ENCODE measurements around the gene MED15.

Gene MED15

DNA sequence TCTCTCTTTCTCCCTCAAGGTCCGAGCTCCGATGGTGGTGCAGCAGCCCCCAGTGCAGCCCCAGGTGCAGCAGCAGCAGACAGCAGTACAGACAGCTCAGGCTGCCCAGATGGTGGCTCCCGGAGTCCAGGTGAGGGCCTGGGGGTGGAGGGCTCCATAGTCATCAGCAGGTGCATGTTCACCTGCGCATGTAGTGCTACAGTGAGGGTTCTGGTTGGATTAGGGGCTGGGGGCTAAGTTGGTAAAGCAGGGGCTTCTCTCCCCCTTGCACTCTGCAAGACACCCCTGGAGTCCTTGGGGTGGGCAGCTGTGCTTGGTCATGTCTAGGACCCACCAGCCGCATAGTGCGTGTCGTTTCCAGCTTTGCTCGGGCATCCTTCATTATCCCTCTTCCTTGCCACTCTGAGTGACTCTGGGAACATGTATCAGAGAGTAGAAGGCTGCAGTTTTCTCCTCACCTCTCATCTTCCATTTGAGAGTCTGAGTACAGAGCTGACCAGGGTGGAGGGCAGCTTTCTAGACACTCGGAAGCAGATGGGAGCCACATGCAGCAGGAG, 61.2 kb downstream of the MED15 start:
- Mint-ChIP-seq H3K27me3 (no peaks in the 10 kb centered on the region), H3K4me3 (peak overlapping the region; percentile 82), H3K27ac (ENCODE audit: low read depth) (peak overlapping the region; percentile 90), H3K9me3 (no peaks in the 10 kb centered on the region), H3K4me1 (peaks cover 87% of the 10 kb centered on the region), H3K36me3 (ENCODE audit: insufficient read depth) (peaks cover 75% of the 10 kb centered on the region)
- ATAC-seq (replicated peaks; ENCODE audit: extremely low read depth, poor library complexity, severe bottlenecking) (no peak), DNase-seq (ENCODE audit: low spot score in 2 of 2) (no peak)

DNA sequence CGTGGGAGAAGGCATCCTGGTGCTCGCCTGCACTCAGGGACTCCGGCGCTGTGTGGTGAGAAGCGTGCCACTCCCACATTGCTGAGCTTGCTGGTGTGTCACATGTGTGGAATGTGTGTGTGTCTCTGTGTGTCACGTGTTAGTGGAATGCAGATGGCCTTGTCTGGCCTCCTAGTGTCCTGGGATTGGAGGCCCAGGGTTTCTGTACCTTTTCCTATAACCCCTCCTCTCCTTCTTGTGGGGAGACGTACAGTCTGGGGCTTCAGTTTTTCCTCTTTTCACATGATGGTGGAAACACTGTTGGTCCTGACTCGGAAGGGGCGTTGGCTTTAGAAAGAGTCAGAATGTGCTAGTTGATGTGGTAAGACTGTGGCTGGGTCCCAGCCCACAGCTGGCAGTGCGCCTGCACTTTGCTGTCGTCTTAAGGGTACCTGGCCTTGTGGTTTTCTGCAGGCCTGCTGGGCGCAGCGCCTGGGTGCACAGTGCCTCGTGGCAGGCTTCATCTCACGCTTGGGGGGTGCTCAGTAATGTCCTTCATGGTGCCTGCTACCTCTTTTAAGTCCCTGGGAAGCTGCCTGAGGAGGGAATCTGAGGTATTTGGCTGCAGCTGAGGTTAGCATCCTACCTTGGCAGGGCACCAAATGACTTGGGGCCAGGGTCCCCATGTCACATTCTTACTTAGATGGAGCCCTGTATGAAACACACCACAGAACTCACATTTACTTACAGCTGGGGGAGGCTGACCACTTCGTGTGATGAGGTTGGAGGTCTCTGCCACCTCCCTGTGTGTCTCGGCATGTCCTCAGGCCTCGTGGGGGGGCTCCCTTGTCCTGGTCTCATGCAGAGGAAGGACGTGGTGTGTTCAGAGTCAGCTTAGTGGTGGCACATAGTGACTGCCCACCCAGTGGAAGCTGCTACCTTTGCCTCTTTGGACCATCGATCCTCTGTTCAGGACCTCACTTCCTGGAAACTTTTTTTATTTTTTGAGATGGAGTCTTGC, 61.9 kb downstream of the MED15 start:
- Mint-ChIP-seq H3K4me3 (peak overlapping the region; percentile 82), H3K36me3 (ENCODE audit: insufficient read depth) (peaks cover 76% of the 10 kb centered on the region)

DNA sequence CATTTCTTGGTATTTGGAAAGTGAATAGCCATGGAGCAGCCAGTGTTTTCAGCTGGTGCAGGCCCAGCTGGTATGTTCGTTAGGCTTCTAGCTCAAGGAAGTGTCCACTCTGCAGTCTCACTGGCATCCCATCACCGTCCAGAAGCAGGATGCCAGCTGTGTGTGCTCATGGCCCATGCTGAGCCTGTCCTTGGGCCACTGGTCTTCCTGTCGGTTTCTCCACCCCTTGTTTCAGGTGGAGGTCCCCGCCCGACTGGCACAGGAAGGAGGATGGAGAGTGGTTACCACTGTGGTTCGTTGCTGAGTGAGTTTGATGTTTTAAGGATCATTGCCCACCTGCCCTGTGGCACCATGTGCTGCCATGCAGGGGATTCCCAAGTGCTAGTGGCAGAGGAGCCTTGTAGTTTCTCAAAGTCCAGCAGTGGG, 63.7 kb downstream of the MED15 start:
- ATAC-seq (replicated peaks; ENCODE audit: extremely low read depth, poor library complexity, severe bottlenecking) = no peak
- Mint-ChIP-seq H3K9me3 (no peaks in the 10 kb centered on the region), H3K4me3 (peak overlapping the region; percentile 82), H3K4me1 (peaks cover 80% of the 10 kb centered on the region), H3K27ac (ENCODE audit: low read depth) (peak overlapping the region; percentile 90), H3K36me3 (ENCODE audit: insufficient read depth) (peaks cover 81% of the 10 kb centered on the region), H3K27me3 (no peaks in the 10 kb centered on the region)
- DNase-seq (ENCODE audit: low spot score in 2 of 2) = no peak

More for the DNA sequence above, 61.9 kb downstream of the MED15 start:
- Mint-ChIP-seq H3K27me3 (no peaks in the 10 kb centered on the region), H3K4me1 (peaks cover 87% of the 10 kb centered on the region), H3K9me3 (no peaks in the 10 kb centered on the region), H3K27ac (ENCODE audit: low read depth) (peak overlapping the region; percentile 90)
- DNase-seq (ENCODE audit: low spot score in 2 of 2) (peak; percentile 78 to 88), ATAC-seq (replicated peaks; ENCODE audit: extremely low read depth, poor library complexity, severe bottlenecking) (peak; percentile 78)

DNA sequence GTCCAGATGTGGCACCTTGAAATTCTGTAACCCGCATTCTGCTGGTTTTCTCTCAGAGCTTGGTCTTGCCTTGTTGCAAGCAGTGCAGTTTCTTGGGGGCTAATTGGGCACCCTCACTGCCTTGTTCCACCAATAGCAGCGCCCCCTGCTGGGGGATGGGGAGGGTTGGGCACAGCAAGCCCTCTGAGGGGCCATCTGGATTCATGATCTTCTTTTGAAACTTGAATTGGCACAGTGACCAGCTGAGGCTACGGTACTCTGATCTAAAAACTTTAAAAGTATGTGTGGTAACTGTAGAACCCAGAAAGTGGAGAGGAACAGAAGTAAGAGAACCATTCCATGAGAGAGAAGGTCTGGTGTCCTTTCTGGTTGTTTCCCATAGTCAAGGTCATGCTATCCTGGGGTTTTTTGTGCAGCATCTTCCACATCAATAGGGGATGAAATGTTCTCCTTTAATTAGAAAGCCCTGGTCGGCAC, 64.2 kb downstream of the MED15 start:
- peaks cover 82% of the 10 kb centered on the region for H3K36me3 Mint-ChIP-seq (ENCODE audit: insufficient read depth)
- H3K27me3 Mint-ChIP-seq = no peaks in the 10 kb centered on the region
- peaks cover 79% of the 10 kb centered on the region for H3K4me1 Mint-ChIP-seq
- H3K9me3 Mint-ChIP-seq = no peaks in the 10 kb centered on the region
- ATAC-seq (replicated peaks; ENCODE audit: extremely low read depth, poor library complexity, severe bottlenecking) (no peak), DNase-seq (ENCODE audit: low spot score in 2 of 2) (peak; percentile 53 to 59)
- H3K4me3 Mint-ChIP-seq = peak overlapping the region; percentile 82
- peak overlapping the region; percentile 90 for H3K27ac Mint-ChIP-seq (ENCODE audit: low read depth)

DNA sequence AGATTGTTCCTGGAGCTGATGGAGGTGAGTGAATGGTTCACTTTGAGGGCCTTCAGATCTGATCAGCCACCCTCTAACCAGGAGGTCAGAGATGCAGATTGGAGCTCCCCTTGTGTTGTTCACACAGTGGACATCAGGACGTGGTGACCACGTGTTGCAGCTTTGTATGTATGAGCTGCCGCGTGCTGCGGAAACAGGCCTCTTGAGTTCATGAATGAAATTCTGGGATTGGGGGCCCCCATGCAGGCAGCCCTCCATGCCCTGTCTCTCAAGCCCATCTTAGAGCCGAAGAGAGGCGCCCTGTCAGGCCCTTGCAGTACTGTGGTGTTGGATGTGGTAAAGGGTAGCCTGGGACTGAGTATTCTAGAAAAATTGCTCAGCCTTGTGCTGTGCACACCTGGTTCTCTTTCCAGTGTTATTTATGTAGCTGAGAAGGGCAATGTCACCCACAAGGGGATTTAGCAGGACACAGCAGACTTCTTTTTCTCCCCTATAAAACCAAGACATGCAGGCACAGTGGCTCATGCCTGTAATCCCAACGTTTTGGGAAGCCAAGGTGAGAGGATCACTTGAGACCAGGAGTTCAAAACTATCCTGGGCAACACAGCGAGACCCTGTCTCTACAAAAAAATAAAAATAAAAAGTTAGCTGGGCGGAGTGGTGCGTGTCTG, 64.9 kb downstream of the MED15 start:
- Mint-ChIP-seq H3K36me3 (ENCODE audit: insufficient read depth) (peaks cover 76% of the 10 kb centered on the region), H3K9me3 (no peaks in the 10 kb centered on the region), H3K27me3 (no peaks in the 10 kb centered on the region), H3K4me1 (peaks cover 76% of the 10 kb centered on the region), H3K27ac (ENCODE audit: low read depth) (peak overlapping the region; percentile 90), H3K4me3 (no peak overlapping the region)
- ATAC-seq (replicated peaks; ENCODE audit: extremely low read depth, poor library complexity, severe bottlenecking) (no peak), DNase-seq (ENCODE audit: low spot score in 2 of 2) (no peak)

DNA sequence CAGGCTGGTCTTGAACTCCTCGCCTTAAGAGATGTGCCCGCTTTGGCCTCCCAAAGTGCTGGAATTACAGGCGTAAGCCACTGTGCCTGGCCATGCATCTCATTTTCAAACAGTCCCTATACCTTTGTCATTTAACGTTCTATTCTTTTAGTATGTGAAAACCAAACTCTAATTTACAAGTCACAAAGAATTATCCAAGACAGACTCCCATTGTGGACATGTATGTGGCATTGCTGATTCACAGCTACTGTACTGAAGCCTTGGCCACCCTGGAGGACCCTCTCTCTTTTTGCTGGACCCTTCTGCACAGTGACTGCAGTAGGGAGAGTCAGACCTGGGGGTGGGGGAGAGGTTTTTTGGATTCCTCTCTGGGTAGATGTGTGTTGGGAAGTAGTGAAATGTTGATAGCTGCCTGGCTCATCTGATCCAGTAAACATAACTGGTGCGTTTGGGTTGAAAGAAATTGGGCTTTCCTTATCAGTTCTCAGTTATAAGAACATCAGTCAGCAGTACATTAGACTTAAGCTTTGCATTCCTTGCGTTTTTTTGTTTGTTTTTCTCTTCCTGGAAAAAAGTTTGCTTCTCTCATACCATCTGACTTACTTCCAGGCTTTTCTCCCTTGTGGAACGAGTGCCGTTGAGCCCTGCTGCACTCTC, 65.9 kb downstream of the MED15 start:
- no peak overlapping the region for H3K4me3 Mint-ChIP-seq
- no peak for ATAC-seq (replicated peaks; ENCODE audit: extremely low read depth, poor library complexity, severe bottlenecking)
- no peaks in the 10 kb centered on the region for H3K9me3 Mint-ChIP-seq
- H3K27me3 Mint-ChIP-seq = no peaks in the 10 kb centered on the region
- no peak for DNase-seq (ENCODE audit: low spot score in 2 of 2)
- H3K36me3 Mint-ChIP-seq (ENCODE audit: insufficient read depth) = peaks cover 75% of the 10 kb centered on the region
- no peak overlapping the region for H3K27ac Mint-ChIP-seq (ENCODE audit: low read depth)
- H3K4me1 Mint-ChIP-seq = peaks cover 70% of the 10 kb centered on the region

DNA sequence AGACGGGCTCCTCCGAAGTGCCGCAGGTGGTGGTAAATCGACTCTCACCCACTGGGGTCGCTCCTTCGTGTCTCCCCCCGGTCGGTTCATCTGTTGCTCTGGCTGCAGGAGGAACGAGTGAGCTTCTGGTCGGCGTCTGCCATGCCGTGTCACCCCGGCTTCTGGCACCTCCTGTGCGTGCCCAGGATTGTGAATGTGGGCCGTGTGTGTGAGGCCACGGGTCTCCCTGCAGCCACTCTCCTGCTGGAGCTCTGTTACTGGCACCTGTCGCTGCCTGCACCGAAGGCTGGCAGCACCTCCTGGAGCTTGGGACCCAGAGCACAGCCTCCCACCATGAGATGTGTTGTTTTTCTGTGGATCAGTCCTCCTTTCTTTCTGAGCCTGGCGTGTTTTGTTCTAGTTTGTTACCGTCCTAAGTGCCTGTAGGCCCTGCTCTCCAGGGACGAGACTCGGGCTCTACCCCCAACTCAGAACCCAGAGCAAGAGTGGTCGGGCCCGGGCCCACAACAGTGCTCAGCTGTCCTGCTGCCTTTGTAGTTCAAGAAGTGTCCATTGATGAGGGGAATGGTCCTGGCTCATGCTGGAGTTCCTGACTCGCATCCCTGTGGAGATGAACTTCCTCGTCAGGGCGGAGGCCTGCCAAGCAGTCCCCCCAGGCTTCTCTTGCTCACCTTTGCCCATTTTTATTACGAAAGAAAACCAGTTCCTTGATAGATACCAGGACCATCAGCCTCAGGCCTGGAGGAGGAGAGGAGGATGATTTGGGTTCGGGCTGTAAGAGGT, 66.6 kb downstream of the MED15 start:
- no peak overlapping the region for H3K27ac Mint-ChIP-seq (ENCODE audit: low read depth)
- no peaks in the 10 kb centered on the region for H3K9me3 Mint-ChIP-seq
- no peak overlapping the region for H3K4me3 Mint-ChIP-seq
- no peaks in the 10 kb centered on the region for H3K27me3 Mint-ChIP-seq
- peaks cover 72% of the 10 kb centered on the region for H3K36me3 Mint-ChIP-seq (ENCODE audit: insufficient read depth)
- H3K4me1 Mint-ChIP-seq = peaks cover 63% of the 10 kb centered on the region
- ATAC-seq (replicated peaks; ENCODE audit: extremely low read depth, poor library complexity, severe bottlenecking) (no peak), DNase-seq (ENCODE audit: low spot score in 2 of 2) (no peak)

DNA sequence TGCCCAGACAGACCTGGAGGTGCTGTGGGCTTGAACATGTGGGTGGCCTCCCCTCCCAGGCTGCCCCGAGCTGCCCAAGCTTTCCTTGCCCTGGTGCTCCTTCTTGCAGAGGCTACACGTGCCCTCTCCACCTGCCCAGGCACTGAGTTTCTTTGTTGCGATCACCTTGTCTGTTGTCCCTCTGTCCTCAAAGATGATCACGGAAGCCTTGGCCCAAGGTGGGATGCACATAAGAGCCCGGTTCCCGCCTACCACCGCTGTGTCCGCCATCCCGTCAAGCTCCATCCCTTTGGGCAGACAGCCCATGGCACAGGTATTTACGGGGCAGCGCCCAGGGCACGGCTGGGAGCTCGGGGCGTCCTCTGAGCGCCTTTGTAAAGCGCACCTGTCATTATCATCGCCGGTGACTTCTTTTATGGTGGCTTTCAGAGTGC, 67.5 kb downstream of the MED15 start:
- H3K36me3 Mint-ChIP-seq (ENCODE audit: insufficient read depth) = peaks cover 70% of the 10 kb centered on the region
- DNase-seq (ENCODE audit: low spot score in 2 of 2) = no peak
- ATAC-seq (replicated peaks; ENCODE audit: extremely low read depth, poor library complexity, severe bottlenecking) = no peak
- H3K4me1 Mint-ChIP-seq = peaks cover 56% of the 10 kb centered on the region
- H3K9me3 Mint-ChIP-seq = no peaks in the 10 kb centered on the region
- H3K4me3 Mint-ChIP-seq = no peak overlapping the region
- H3K27me3 Mint-ChIP-seq = no peaks in the 10 kb centered on the region
- peak overlapping the region; percentile 38 for H3K27ac Mint-ChIP-seq (ENCODE audit: low read depth)

DNA sequence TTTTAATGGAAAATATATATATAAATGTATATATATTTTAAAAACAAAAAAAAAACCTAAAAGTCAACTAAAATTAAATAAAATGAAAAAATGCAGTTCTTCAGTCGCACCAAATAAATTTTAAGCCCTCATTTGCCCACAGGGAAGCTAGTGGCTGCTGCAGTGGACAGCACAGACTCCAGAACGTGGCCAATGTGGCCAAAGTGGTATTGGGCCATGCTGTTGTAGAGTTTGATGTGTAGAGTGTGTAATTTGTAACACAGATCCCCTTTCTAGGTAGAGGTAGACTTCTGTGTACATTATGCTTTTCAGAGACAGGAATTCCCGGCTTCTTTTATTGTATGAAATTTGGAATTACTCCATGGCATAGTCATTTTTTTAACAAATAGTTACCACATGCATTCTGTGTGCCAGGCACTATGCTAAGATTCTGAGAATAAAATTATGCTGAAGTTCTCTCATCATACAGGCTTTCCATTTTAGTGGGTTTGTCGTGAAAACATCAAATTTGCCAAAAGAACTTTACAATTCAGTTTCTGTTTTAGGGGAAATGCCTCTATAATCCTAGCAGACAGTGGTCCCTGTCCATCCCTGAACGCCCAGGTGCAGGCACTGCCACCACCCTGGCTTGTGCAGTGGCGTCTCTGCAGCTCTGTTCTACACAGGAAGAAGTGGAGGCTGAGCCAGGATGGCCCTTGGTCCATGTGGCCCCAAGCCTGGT, 68.5 kb downstream of the MED15 start:
- Mint-ChIP-seq H3K4me1 (peaks cover 56% of the 10 kb centered on the region), H3K27me3 (no peaks in the 10 kb centered on the region), H3K4me3 (no peak overlapping the region), H3K36me3 (ENCODE audit: insufficient read depth) (peaks cover 66% of the 10 kb centered on the region), H3K27ac (ENCODE audit: low read depth) (no peak overlapping the region), H3K9me3 (no peaks in the 10 kb centered on the region)
- ATAC-seq (replicated peaks; ENCODE audit: extremely low read depth, poor library complexity, severe bottlenecking) (no peak), DNase-seq (ENCODE audit: low spot score in 2 of 2) (no peak)

DNA sequence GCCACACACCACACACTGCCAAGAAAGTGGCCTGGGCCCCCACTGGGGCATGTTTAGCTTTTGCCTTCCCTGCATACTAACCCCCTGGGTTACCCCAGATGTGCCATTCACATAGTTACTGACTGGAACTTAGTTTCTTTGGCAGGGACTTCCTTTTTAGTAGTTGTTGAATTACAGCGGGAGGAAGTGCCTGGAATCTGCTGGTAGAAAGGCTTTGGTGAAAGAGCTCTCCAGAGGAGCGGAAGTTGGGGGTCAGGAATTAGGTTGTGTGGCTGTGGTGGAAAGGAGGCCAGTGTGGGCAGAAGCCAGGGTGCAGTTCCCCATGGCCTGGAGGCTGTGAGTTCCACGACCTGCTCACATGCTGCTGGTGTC, 69.0 kb downstream of the MED15 start:
- DNase-seq (ENCODE audit: low spot score in 2 of 2) = no peak
- no peak overlapping the region for H3K27ac Mint-ChIP-seq (ENCODE audit: low read depth)
- H3K27me3 Mint-ChIP-seq = no peaks in the 10 kb centered on the region
- H3K36me3 Mint-ChIP-seq (ENCODE audit: insufficient read depth) = peaks cover 62% of the 10 kb centered on the region
- no peaks in the 10 kb centered on the region for H3K9me3 Mint-ChIP-seq
- H3K4me1 Mint-ChIP-seq = peaks cover 50% of the 10 kb centered on the region
- ATAC-seq (replicated peaks; ENCODE audit: extremely low read depth, poor library complexity, severe bottlenecking) = no peak
- no peak overlapping the region for H3K4me3 Mint-ChIP-seq

DNA sequence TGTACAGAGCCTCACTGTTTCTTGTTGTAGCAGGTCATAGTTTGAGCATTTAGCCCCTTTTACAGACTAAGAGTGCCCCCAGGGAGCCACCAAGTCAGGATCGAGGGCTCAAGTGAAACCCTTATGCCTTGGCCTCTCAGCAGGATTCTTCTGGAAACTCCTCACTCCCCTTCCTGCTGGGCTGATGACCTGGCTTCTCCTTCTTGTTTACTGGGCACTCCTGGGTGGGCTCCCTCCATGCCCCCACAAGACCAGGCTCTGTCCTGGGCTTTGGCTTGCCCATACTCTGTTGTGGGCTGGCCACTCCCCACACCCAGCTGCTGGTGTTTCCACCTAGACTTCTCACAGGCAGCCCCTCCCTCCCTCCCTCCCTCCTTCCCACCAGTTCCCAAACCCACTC, 69.6 kb downstream of the MED15 start:
- H3K4me3 Mint-ChIP-seq = no peak overlapping the region
- H3K36me3 Mint-ChIP-seq (ENCODE audit: insufficient read depth) = peaks cover 59% of the 10 kb centered on the region
- H3K27ac Mint-ChIP-seq (ENCODE audit: low read depth) = peak overlapping the region; percentile 35
- DNase-seq (ENCODE audit: low spot score in 2 of 2) (no peak), ATAC-seq (replicated peaks; ENCODE audit: extremely low read depth, poor library complexity, severe bottlenecking) (no peak)
- H3K4me1 Mint-ChIP-seq = peaks cover 44% of the 10 kb centered on the region
- H3K27me3 Mint-ChIP-seq = no peaks in the 10 kb centered on the region
- H3K9me3 Mint-ChIP-seq = no peaks in the 10 kb centered on the region

Measured in central memory CD8-positive, alpha-beta T cell (primary cell).